Hematopoietic multipotent progenitor cell treated with erythropoietin and hydrocortisone succinate and interleukin-3 and kit ligand, for 15 days (in vitro differentiated cells): Measurements from ENCODE around the gene ZNRF3.

ENCODE experiments used
- DNase-seq: peaks from one replicate; pipeline ENCODE4 v3.0.0-alpha.2; 2015; ENCODE audit warnings: low spot score

Gene ZNRF3

DNA sequence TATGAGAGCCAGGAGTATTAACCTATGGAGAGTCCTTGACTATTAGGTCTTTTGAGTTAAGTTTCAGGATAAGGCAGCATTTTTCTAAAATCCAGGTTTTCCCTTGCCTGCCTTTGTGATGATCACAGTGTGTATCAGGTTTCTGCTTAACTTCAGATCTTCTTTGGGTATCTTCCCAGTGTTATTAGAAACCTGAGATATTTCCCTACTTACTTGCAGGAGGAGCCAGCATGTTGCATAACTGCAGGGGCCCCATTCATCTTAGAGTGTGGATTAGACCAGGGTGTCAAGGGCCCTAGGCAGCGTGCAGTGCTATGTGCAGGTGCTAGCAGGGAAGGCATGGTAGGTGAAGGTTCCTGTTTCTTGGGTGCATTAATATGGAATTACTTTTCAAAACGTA lies 69.5 kb downstream of the ZNRF3 start:
- DNase-seq = no peak

DNA sequence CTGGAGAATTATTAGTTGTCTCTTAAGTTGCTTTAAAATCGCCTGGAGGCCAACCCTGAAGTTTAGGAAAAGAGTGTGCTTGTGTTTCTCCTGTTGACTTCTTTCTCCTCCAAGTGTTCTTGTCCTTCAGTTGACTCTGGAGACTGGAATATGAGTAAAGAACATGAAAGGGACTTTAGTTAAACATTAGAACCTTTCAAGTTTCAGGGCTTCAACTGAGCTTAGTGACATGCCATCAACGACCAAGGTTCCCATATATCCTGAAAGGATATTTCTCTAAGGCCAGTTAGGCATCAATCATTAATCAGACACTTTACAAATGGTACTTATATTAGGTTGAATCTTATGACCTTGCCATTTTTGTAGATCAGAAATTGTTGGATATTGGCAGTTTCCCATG lies 70.0 kb downstream of the ZNRF3 start:
- no peak for DNase-seq

DNA sequence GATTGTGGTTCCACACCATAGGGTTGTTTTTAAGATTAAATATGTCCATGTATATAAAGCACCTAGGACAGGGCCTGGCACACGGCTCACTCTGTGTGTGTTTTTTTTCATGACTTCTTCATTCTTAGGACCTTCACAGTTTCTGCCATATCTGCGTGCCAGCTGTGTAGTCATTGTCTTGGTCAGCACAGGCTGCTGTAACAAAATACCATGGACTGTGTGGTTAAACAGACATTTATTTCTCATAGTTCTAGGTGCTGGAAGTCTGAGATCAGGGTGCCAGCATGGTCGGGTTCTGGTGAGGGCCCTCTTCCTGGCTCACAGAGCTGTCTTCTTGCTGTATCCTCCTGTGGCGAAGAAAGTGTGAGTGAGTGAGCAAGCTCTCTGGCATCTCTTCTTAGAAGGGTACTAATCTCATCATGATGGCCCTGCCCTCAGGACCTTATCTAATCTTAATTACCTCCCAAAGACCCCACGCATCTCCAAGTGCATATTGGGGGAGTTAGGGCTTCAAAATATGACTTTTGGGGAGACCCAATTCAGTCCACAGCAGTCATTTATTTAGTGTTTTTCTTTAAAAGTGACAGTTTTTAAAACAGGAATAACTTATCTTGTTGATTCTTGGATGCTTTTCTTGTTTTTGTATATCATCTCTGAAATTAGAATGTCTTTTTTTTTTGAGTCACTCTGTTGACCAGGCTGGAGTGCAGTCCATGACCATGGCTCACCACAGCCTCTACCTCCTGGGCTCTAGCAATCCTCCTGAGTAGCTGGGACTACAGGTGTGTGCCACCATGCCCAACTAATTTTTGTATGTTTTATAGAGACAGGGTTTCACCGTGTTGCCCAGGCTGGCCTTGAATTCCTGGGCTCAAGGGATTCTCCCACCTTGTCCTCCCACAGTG lies 70.9 kb downstream of the ZNRF3 start:
- DNase-seq = no peak

DNA sequence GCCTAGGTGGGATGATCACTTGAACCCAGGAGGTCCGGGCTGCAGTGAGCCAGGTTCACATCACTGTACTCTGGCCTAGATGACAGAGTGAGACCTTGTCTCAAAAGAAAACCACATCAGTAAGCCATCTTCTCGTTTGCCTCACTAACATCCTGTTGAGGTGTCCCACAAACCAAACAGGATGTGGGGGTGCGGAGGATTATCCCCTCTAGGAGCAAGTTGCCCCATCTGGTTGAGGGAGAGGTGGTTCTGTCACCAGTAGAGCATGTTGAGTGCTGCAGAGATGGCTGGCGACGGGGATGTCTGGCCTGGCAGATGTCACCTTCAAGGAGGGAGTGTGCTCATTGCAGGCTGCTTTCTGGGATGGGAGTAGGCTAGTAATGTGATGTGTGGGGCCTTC lies 72.4 kb downstream of the ZNRF3 start:
- DNase-seq = no peak

DNA sequence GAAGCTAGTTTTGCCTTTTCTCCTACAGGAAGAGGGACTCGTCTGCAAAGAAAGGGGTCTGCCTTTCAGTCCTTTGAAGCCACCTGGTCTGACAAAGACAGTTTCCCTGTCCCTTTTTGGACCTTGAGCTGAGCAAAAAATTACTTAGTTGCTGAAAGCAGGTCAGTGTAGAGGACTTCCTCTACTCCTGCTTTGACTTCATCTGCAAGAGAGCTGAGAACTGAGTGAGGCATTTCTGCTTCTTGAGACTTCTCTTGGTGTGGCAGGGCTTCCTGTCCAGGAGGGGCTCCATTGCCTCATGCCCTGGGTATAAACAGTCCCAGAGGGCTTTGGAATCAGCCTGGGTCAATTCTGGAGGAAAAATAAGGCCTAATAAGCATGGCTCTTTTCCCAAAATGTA lies 73.1 kb downstream of the ZNRF3 start:
- no peak for DNase-seq

DNA sequence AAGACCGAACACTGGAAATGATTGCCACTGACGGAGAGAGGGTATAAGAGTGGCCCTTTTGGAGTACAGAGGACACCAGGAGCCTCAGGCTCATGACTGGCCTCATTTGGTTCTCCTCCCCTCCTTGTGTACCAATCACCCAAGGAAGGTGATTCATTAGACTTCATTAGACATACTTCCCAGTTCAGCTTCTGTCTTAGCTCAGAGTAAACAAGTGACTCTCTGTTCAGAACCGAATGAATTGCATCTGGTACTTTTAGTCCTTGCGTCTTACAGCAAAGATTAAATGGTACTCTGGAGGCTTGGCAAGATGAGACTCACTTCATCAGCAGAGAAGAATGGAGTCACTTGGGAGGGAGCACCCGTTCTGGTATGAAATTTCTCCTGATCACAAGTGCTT lies 75.2 kb downstream of the ZNRF3 start:
- no peak for DNase-seq

DNA sequence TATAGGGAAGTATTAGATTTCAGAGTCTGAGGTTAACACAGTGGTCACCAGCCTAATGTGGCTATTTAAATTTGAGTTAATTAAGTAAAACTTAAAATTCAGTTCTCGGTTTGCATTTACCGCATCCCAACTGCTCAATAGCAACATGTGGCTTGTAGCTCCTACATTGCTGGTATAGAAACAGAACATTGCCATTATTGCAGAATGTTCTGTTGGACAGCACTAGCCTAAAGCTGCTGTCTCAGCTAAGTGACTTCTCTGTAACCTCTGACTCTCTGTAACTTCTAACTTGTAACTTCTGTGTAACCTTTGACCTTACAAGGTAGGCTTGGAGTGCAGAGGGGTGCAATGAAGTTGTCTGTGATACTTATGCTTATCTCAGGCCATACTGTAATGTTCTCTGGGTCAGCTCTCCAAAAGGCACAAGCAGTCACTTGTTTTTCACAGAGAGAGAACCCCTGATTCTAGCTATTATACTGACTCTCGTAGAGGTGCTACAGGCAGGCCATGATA lies 78.7 kb downstream of the ZNRF3 start:
- no peak for DNase-seq

DNA sequence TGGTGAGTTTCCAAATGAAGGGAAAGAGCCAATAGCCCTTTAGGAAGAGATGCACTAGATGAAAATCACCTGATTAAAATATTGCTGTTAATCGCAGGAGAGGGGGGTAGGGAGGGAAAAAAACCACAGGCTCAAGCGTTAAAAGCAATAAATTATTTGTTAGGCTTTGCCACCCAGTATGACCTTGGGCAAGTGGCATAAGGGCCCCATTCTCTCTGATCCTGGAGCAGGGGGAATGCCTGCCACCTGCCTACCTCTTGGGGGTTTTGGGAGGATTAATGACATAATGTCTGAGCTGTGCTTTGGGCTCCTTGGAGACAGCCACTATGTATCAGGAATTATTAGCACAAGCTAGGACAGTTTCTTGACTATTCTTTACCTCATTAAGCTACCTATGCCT lies 80.0 kb downstream of the ZNRF3 start:
- no peak for DNase-seq

DNA sequence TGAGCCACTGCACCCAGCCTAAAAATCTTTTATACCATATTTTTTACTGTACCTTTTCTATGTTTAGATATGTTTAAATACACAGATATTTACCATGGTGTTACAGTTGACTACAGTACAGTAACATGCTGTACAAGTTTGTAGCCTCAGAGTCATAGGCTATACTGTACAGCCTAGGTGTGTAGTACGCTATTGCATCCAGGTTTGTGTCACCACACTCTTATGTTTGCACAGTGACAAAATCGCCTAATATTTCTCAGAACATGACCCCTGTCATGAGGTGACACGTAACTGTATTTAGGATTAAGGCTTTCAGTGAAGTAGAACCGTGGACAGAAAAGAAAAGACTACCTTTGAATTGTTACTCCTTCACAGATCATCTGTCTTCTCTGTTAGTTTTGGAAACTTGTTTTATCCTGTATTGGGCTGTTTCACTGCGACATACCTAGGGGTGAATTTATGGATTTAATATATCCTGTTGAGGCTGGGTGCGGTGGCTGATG lies 83.8 kb downstream of the ZNRF3 start:
- DNase-seq = no peak

DNA sequence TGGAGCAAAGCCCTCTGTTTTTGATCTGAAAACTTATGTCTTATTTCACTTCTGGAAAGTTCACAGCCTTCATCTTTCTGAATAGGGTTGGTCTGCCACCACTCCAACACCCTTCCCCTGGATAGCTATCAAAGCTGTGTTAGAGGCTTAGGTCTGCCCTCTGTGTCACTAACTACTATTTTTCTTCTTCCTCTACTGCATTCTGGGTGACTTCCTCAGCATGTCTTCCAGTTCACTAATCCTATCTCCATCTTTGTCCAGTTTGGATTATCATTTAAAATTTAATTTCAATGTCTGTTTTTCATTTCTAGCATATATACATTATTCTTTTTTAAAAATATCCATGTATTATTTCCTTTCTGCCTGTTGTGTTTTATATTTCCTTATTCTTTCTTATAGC lies 84.6 kb downstream of the ZNRF3 start:
- no peak for DNase-seq

DNA sequence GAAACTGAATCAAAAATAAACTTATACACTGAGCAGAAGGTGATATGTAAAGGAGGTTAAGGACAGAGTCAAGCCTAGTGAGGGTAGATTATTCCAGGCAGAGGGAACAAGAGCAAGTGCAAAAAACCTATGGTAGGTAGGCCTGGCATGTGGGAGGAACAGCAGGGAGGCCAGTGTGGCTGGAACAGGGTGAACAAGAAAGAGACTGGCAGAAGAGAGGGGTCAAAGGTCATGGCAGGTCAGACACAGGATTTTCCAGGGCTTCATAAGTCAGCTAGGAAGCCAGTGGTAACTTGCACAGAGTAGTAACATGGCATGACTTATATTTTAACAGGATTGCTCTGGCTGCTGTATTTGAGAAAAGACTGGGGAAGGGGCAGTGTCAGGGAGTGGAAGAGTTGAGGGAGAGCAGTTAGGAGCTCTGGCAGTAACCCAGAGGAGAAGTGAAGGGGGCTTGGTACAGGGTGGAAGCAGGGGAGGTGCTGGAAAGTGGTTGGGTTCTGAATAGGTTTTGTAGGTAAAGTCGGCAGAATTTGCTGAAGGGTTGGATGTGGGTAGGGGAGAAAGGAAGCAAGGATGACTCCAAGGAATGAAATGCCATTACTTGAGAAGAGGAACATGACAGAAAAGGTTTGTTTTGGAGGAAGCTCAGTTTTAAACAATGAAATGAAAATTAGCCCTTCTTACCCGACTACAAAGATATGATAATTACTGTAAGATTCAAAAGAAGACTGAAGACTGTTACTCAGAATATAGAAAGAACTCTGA lies 86.2 kb downstream of the ZNRF3 start:
- DNase-seq = no peak

DNA sequence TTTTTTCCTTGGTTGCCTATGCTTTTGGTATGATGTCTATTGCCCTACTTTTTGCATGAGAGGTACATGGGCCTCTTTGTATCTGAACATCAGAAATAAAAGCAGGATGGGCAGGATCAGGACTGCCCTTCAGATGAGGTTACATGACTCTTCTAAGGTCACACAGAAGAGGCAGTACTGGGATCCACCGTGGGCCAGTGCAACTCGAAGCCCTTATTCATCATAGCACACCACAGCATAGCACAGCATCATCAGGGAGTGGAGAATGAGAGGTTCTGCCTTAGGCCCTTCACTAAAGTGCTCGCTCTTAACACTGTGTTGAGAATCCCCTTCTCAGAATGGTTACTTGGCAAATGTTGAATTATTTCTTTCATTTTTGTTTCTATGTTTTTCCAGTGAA lies 90.0 kb downstream of the ZNRF3 start:
- no peak for DNase-seq

DNA sequence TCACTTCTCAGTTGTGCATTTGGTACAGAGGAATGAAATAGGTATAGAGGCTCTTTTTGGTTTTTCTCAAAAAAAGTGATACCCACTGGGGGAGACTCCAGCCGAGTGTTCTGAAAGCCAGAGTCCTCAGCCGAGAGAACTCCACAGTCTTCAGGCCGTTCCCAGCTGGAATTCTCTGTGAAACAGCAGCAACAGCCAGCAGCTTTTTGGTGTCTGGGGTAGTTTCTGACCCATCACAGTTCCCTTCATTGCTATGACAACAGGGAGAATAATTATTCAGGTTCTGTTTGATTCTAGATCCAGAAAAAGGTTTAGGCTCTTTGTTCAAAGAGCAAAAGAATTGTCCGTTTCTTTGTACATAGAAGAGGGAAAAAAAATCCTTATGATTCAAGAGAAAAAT lies 93.7 kb downstream of the ZNRF3 start:
- DNase-seq = no peak

DNA sequence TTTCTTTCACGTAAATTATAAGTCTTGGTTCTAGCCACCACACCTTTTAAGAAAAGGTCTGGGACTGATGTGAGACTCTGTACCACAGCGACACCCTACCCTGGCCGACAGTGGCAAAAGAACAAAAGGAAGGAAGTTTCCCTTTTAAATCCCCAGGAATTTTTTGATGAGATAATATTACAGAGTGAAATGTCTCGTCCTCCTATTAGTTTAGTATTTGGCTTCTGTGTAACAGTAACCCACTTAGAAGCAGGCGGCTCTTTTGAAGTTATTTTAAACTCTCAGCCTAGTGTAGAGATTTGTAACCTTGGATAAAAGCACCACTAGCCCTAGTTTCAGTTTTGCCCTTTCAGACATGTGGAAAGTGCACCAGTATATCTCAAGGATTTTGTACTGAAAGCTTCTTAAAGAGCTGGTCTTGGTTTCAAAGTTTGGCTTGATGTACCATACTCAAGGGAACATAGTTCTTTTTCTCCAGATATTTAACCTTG lies 94.2 kb downstream of the ZNRF3 start:
- no peak for DNase-seq

DNA sequence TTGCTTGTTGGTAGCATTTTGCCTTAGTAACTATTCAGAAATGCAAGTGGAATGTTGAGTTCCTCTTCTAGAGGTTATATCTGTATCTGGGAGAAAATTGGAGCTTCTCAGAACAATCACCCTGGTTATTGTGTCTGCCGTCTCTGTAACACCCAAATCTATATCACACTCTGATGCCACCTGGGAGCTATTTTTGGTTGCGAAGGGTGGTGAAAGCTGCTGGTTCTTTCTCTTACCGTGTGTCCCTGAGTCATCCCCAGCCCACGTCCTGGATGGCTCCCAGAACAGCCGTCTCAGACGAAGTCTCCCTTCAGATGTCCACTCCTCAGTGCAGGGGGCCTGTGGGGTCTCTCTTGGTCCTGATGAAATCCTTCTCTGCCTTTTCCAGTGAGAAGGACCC lies 94.8 kb downstream of the ZNRF3 start:
- DNase-seq = no peak

DNA sequence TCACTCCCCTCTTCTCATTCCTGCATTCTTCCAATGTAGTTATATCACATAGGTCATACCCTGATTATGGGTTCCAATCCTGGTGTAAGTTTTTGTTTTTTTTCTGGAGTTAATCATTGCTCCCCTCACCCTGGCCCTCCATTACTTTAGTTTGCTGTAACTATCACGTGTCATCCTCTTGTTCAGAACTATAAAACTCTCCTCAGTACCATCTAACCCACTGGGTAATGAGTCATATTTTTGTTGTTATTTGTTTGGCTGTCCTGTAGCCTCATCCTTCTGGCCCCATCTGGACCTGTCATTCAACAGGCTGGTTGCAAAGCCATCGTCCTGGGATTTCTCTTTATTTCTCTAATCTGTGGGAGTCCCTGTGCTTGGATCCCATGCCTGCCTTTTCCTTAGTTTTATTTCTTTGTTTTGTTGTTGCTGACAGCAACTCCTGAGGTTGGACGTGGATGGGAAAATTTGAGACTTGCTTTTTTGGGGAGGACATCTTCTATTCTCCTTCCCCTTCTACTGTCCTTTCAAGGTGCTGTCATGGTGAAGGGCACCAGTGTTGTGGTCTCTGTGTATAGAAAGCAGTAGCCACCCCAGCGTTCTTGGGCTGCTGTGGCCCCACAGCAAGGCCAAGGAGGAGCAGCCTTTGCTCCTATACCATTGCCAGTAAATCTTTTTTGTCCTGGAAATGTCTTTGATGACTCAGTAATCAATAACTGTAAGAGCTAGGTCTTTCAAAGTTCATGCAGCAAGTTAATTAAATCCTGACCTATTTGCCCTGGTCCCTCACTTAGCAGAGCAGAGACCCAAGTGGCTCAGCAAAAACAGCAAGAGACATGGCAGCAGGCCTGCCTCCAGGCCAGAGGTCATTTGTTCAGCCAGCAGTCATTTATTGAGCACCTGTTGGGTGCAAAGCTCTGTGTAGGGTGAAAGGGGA lies 95.8 kb downstream of the ZNRF3 start:
- no peak for DNase-seq

DNA sequence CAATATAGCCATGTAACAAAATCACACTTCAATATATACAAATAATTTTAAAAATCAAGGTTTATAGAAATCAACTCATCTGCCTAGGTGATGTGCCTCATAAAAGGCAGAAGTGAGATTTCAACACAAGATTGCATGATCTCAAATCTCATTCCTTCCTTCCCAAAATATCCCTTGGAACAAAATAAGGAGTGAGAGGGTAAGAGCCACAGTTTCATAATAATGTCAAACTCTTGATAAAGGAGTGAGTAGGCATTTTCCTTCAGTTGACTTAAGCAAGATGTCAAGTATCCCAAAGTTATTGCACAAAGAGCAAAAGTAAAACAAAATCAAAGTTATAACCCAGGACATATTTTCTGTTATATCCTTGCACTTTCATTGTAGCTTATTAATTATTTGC lies 97.0 kb downstream of the ZNRF3 start:
- no peak for DNase-seq

DNA sequence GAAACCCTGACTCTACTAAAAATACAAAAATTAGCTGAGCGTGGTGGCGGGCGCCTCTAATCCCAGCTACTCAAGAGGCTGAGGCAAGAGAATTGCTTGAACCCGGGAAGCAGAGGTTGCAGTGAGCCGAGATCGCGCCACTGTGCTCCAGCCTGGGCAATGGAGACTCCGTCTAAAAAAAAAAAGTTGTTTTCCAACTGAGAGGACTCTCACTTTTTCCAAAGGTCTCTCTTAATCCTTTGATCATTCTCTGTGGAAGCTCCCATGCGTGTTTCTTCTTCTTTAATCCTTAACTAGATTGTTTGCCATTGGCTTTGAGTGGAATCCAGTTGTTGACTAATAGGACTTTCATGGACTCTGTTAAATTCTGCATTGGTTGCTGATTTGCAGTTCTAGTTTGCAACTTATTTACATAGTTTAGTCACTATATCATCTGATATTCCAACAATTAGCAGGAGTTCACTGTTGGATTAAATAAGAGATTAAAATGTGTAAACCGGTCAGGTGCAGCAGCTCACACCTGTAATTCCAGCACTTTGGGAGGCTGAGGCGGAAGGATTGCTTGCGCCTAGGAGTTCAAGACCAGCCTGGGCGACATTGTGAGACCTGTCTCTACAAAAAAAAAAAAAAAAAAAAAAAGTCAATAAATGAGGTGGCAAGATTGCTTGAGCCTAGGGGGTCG lies 98.6 kb downstream of the ZNRF3 start:
- no peak for DNase-seq

DNA sequence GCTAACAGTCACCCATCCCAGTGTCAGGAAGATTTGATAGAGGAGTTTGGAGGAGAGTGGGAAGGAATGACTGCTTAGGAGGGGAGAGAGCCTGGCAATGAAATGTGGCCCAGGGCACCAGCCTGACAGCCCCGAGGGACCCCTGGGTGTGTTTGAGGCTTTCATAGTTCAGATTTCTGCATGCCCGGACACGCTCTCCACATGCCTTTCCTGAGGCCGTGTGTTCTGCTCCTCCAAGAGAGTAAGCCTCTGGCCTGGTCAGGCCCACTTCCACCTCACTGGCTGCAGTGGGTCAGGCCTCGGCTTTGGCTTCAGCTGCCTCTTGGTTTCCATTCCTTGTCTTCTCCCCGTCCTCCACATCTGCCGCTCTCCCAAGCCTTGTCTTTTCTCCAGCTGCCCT lies 99.8 kb downstream of the ZNRF3 start:
- DNase-seq = no peak

DNA sequence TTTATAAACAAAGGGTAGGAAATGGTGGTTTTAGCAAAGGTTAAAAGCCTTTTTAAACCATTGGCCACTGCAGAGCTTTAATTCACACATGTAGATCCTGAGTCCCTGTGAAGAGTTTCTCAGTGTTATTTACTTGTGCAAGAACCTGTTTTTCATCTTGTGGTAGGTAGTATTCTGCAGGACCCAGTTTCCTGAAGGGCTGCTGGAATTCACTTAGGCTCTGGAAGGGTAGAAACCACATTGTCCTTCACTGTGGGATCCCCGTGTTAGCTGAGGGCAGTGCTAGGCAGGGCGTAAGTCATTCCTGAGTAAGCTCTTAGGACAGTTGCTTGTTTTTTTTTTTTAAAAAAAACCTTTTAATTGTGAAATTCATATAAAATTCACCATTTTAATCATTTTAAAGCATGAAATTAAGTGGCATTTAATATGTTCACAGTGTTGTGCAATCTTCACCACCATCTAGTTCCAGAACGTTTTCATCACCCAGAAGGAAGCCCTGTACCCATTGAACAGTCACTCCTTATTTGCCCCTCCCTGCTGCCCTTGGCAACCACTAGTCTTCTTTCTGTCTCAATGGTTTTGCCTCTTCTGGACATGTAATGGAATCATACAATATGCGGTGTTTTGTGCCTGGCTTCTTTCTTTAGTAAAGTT lies 100.5 kb downstream of the ZNRF3 start:
- DNase-seq = no peak
